Dendritic cell treated with granulocyte-macrophage colony-stimulating factor and Interleukin-4, amounts not matched to agents 40 ng/mL and 50 ng/mL, for 4 days (primary cell): ENCODE results near the gene ZNF217.
"Not testable (repeated sequence)": the region's sequence is repeated elsewhere in the genome, so short reads cannot be mapped to it uniquely, and the experiment has no call there.

Source experiments
- H3K27ac Mint-ChIP-seq: one replicate; pipeline ENCODE4 v1.8.0; 2022; ENCODE audit warnings: mild to moderate bottlenecking, mixed read lengths
- H3K27me3 Mint-ChIP-seq: one replicate; pipeline ENCODE4 v1.8.0; 2022; ENCODE audit warnings: mild to moderate bottlenecking, mixed read lengths
- H3K36me3 Mint-ChIP-seq: one replicate; pipeline ENCODE4 v1.8.0; 2022; ENCODE audit warnings: low read depth, mixed read lengths
- H3K4me1 Mint-ChIP-seq: one replicate; pipeline ENCODE4 v1.8.0; 2022; ENCODE audit warnings: low read depth, mixed read lengths
- H3K4me3 Mint-ChIP-seq: one replicate; pipeline ENCODE4 v1.8.0; 2022; ENCODE audit warnings: mild to moderate bottlenecking, moderate library complexity, mixed read lengths
- H3K9me3 Mint-ChIP-seq: one replicate; pipeline ENCODE4 v1.8.0; 2022; ENCODE audit warnings: mixed read lengths
- intact Hi-C: fragments of 100-400 bp; cut with micrococcal nuclease; formaldehyde crosslinking; loops from one replicate; pipeline ENCODE4 v1.15.0; 2022

Gene ZNF217

GRCh38 chr20:53611449-53611894, 17.8 kb upstream of the ZNF217 start:
- Mint-ChIP-seq H3K27ac (peak overlapping the region; percentile 82), H3K4me3 (peak overlapping the region; percentile 59), H3K36me3 (no peaks in the 10 kb centered on the region), H3K4me1 (peaks cover 19% of the 10 kb centered on the region), H3K27me3 (no peaks in the 10 kb centered on the region), H3K9me3 (no peaks in the 10 kb centered on the region)
- intact Hi-C loops = no loop called here

DNA sequence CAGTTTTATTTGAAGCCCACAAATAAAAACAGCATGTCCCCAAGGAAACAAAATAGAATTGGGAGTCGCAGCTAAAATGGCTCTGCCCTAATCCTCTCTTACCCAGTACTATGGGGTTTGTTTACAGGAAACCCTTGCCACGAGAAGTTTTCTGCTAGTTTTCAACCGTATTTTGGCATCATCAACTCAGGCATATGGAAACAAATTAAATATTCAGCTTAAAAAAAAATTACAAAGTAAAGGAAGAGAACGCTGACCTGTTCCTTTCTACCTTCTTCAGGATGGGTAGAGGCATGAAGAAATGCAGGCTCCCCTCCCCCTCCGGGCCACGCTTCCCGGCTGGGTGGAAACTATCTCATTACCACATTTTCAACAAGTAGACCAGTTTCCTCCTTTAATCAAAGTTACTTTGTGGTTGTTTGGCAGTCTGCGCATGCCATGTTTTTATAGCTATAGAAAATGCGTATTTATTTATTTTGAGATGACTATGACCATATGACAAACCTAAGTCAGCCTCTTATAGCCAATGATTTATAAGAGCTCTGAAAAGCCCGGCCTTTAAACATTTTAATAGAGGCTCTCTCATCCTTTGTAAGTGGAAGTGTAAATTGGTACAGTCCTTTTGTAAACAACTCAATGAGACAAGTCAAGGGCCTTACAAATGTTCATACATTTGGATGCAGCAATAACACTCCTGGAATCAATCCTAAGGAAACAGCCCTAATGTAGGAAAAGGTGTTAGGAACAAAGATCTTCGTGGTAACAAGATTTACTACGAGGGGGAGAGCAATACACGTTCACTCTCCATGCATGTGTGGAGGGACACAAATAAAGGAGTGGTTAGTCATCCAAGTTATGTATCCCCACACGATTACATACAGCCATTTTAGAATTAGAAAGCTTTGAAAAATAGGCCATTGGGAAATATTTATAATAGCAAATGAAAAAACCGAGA, 16.1 kb upstream of the ZNF217 start:
- peak overlapping the region; percentile 55 for H3K4me3 Mint-ChIP-seq
- H3K27ac Mint-ChIP-seq = peak overlapping the region; percentile 93
- no peaks in the 10 kb centered on the region for H3K9me3 Mint-ChIP-seq
- H3K4me1 Mint-ChIP-seq = peaks cover 19% of the 10 kb centered on the region
- no peaks in the 10 kb centered on the region for H3K36me3 Mint-ChIP-seq
- no peaks in the 10 kb centered on the region for H3K27me3 Mint-ChIP-seq
- intact Hi-C loops = no loop called here

- Mint-ChIP-seq H3K36me3 (no peaks in the 10 kb centered on the region), H3K27me3 (no peaks in the 10 kb centered on the region), H3K9me3 (no peaks in the 10 kb centered on the region), H3K4me3 (peak overlapping the region; percentile 55), H3K4me1 (peaks cover 19% of the 10 kb centered on the region), H3K27ac (peak overlapping the region; percentile 93)
- intact Hi-C loops = no loop called here
Observed at GRCh38 chr20:53608456-53609452, 15.1 kb upstream of the ZNF217 start.

- intact Hi-C loops = no loop called here
- Mint-ChIP-seq H3K9me3 (no peaks in the 10 kb centered on the region), H3K4me1 (peaks cover 19% of the 10 kb centered on the region), H3K36me3 (no peaks in the 10 kb centered on the region), H3K27ac (peak overlapping the region; percentile 93), H3K4me3 (no peak overlapping the region), H3K27me3 (no peaks in the 10 kb centered on the region)
Observed at GRCh38 chr20:53608071-53608455, 14.4 kb upstream of the ZNF217 start.

DNA sequence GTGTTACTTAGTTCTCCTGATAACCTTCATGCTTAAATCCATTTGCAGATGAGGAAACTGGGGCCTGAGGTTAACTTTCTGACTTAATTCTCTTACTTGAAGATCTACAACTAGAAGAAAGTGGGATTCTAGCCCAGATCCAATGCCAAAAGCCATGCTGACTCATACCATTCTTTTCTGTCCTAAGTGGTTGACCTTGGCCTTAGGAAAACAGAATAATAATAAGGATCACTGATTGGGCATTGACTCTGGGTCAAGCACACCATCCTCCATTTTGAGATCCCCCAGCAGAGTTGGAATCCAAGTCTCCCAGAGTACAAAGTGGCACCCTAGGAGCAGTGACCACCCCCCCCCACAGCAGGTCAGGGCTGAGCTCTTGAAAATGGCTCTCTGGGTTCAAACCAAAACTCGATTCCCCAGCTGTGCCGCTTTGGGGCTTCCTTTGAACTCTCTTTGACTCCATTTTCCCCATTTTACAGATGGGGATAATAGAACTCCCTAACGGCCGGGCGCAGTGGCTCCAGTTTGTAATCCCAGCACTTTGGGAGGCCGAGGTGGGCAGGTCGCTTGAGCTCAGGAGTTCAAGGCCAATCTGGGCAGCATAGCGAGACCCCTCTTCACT, 12.8 kb upstream of the ZNF217 start:
- Mint-ChIP-seq H3K4me3 (no peak overlapping the region), H3K36me3 (no peaks in the 10 kb centered on the region), H3K9me3 (no peaks in the 10 kb centered on the region), H3K27ac (no peak overlapping the region), H3K27me3 (no peaks in the 10 kb centered on the region), H3K4me1 (peaks cover 19% of the 10 kb centered on the region)
- intact Hi-C loops = no loop called here

GRCh38 chr20:53605401-53605800, 11.8 kb upstream of the ZNF217 start:
- intact Hi-C loops, H3K27ac Mint-ChIP-seq, H3K9me3 Mint-ChIP-seq, H3K36me3 Mint-ChIP-seq, H3K4me3 Mint-ChIP-seq, H3K27me3 Mint-ChIP-seq: not testable (repeated sequence)
- H3K4me1 Mint-ChIP-seq = peaks cover 27% of the 10 kb centered on the region

- intact Hi-C loops, H3K9me3 Mint-ChIP-seq, H3K36me3 Mint-ChIP-seq, H3K27me3 Mint-ChIP-seq, H3K4me3 Mint-ChIP-seq: not testable (repeated sequence)
- Mint-ChIP-seq H3K4me1 (peaks cover 29% of the 10 kb centered on the region), H3K27ac (peak overlapping the region; percentile 26)
Observed at GRCh38 chr20:53604846-53605245, 11.2 kb upstream of the ZNF217 start.

- Mint-ChIP-seq H3K4me3 (no peak overlapping the region), H3K27ac (no peak overlapping the region), H3K27me3 (no peaks in the 10 kb centered on the region), H3K36me3 (no peaks in the 10 kb centered on the region), H3K4me1 (peaks cover 34% of the 10 kb centered on the region), H3K9me3 (no peaks in the 10 kb centered on the region)
- intact Hi-C loops = no loop called here
Observed at GRCh38 chr20:53602661-53603060, 9.0 kb upstream of the ZNF217 start.

DNA sequence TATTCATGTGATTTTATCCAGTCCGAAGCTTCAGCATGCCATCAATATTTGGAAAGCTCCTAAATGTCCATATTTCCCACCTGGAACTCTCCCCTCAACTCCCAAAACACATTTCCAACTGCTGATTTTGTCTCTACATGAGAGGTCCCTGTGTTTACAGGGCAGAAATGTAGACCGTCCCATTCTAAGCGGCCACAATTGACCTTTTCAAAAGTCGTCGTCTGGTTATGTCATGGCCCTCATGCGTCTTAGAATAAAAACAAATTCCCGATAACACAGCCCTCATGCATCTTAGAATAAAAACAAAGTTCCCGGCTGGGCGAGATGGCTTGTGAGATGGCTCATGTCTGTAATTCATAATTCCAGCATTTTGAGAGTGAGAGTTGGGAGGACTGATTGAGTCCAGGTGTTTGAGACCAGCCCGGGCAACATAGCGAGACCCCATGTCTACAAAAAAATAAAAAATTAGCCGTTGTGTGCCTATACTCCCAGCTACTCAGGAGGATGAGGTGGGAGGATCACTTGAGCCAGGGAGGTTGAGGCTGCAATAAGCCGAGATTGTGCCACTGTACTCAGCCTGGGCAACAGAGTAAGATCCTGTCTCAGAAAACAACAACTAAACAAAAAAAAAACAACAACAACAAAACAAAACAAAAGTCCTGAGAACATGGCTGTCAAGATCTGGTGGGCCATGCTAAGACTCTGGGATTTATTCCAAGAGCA, 6.4 kb upstream of the ZNF217 start:
- Mint-ChIP-seq H3K4me3 (no peak overlapping the region), H3K4me1 (peaks cover 52% of the 10 kb centered on the region)
- intact Hi-C loops = no loop called here

DNA sequence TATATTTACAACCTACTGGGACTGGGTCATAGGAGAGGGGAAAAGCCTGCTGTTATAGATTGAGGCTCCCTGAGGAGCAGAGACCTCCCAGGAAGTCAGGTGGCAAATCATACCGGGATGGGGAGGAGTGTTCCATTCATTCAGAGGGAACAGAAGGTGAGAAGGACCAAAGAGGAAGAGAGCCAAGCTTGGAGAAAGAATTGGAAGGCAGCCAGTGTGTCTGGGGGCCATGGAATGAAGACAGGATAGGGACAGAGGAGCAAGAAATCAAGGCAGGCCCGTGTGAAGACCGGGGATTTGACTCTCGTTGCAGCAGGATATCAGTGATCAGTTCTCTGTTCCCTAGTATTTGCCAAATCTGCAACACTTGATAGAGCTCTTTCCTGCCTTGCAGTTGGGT, 5.7 kb upstream of the ZNF217 start:
- H3K4me3 Mint-ChIP-seq = no peak overlapping the region
- peak overlapping the region; percentile 71 for H3K27ac Mint-ChIP-seq
- peaks cover 52% of the 10 kb centered on the region for H3K4me1 Mint-ChIP-seq
- H3K36me3 Mint-ChIP-seq = no peaks in the 10 kb centered on the region
- H3K27me3 Mint-ChIP-seq = no peaks in the 10 kb centered on the region
- no peaks in the 10 kb centered on the region for H3K9me3 Mint-ChIP-seq
- intact Hi-C loops = no loop called here

More for the DNA sequence above, 6.4 kb upstream of the ZNF217 start:
- H3K27ac Mint-ChIP-seq = peak overlapping the region; percentile 42
- no peaks in the 10 kb centered on the region for H3K27me3 Mint-ChIP-seq
- H3K9me3 Mint-ChIP-seq = no peaks in the 10 kb centered on the region
- no peaks in the 10 kb centered on the region for H3K36me3 Mint-ChIP-seq

DNA sequence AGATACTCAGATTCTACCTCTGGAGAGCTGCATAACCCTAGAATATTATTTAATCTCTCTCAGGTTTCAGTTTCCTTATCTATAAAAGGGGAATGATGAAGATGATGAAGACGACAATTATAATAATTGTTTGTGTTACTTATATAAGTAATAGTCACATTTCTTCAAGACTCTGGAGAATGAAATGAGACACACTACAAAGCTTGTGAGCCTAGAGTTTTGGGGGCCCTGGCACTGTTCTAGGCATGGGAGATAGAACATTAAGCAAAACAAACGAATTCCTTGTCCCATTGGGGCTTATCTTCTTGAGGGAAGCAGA, 5.4 kb upstream of the ZNF217 start:
- H3K36me3 Mint-ChIP-seq = peaks cover under 1% of the 10 kb centered on the region
- H3K4me1 Mint-ChIP-seq = peaks cover 52% of the 10 kb centered on the region
- H3K4me3 Mint-ChIP-seq = no peak overlapping the region
- H3K9me3 Mint-ChIP-seq = no peaks in the 10 kb centered on the region
- H3K27ac Mint-ChIP-seq = peak overlapping the region; percentile 71
- no peaks in the 10 kb centered on the region for H3K27me3 Mint-ChIP-seq
- intact Hi-C loops = no loop called here

GRCh38 chr20:53598140-53599043, 4.8 kb upstream of the ZNF217 start:
- Mint-ChIP-seq H3K4me3 (no peak overlapping the region), H3K27me3 (no peaks in the 10 kb centered on the region), H3K4me1 (peaks cover 52% of the 10 kb centered on the region), H3K36me3 (peaks cover 7% of the 10 kb centered on the region), H3K27ac (peak overlapping the region; percentile 95), H3K9me3 (no peaks in the 10 kb centered on the region)
- intact Hi-C loops = no loop called here
